BLaER1 treated with 17β-estradiol and CSF1 and Interleukin-3, amounts not matched to agents 10 nM and 100 nM (cell line): ENCODE measurements around the gene RGL4.
A peak's percentile ranks its signal among the peaks of the same experiment; 100 is the strongest.
"Not testable (repeated sequence)": the region's sequence is repeated elsewhere in the genome, so short reads cannot be mapped to it uniquely, and the experiment has no call there.

ENCODE experiments used
- H3K27ac ChIP-seq, 11 experiments: shearing (Covaris generic); formaldehyde crosslinking; 2 replicates each; pipeline ENCODE4 v1.8.1; 2022
- H3K27me3 ChIP-seq, 11 experiments: shearing (Covaris generic); formaldehyde crosslinking; 2 replicates each; pipeline ENCODE4 v1.8.1; 2022
- H3K36me3 ChIP-seq, 11 experiments: shearing (Covaris generic); formaldehyde crosslinking; 2 replicates each; pipeline ENCODE4 v1.8.1; 2022
- H3K4me1 ChIP-seq, 10 experiments: shearing (Covaris generic); formaldehyde crosslinking; 2 replicates each; pipeline ENCODE4 v1.8.1; 2022
- H3K4me2 ChIP-seq, 11 experiments: shearing (Covaris generic); formaldehyde crosslinking; 2 replicates each; pipeline ENCODE4 v1.8.1; 2022
- H3K4me3 ChIP-seq, 10 experiments: shearing (Covaris generic); formaldehyde crosslinking; 2 replicates each; pipeline ENCODE4 v1.8.1; 2022
- H3K9ac ChIP-seq, 11 experiments: shearing (Covaris generic); formaldehyde crosslinking; 2 replicates each; pipeline ENCODE4 v1.8.1; 2022
- H3K9me3 ChIP-seq, 11 experiments: shearing (Covaris generic); formaldehyde crosslinking; replicated peaks in 1 of 11; 2 replicates each; pipeline ENCODE4 v1.8.1; 2022
- H4K20me1 ChIP-seq, 11 experiments: shearing (Covaris generic); formaldehyde crosslinking; 2 replicates each; pipeline ENCODE4 v1.8.1; 2022
- Cebpa-rat ChIP-seq, 11 experiments: shearing (Covaris generic); IDR thresholded peaks; 2 replicates each; pipeline ENCODE4 v1.8.1; 2022

RGL4 gene

DNA sequence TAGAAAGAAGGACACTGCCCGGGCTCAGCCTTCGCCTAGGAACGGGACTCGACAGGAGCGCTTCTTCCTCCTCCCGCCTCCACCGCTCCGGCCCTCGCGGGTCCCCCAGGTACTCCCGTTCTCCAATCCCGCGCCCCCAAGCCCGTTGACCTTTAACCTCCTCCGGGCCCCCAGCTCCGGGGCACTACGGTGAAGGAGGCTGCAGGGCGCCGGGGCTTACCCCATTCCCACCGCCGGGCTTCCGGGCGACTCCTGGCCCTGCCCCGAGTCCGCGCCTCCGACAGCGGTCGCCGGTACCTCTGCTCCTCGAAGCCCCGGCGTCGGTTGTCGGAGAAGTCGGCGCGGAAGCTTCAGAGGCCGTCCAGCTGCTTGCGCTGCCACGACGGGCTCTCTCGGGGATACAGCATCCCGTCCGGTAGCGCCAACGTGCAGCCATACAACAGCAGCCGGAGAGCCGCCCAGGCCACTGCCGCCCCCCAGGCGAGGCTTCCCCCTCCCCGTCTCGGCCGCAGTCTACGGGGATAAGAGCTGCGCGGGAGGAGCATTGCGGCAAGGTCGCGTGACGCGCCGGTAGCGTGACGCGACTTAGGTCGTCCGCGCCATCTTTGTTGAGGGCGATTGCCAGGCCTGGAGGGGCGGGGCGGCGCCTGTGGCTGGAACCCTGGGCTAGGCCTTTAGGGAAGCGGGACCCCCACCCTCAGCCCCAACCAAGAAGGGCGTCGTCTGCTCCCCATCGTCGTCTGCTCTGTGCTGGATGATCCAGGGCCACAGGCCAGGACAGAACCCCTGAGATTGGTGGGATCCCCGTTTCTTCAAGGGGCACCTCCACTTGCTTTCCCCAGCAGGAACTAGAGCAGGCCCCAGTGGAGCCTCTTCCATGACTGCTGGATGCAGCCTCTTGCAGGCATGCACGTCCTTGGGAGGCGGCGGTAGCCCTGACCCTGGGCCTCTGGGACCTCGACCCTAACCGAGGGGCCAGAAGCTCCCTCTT, 26.3 kb downstream of the RGL4 start:
- peaks cover 5 to 35% (median 23%) of the 10 kb centered on the region in 11 experiments; a peak in 16 of 22 replicates for H4K20me1 ChIP-seq
- peak overlapping the region; percentile 74 to 90 (median 84) for H3K27ac ChIP-seq
- H3K27me3 ChIP-seq = no peaks in the 10 kb centered on the region
- peak overlapping the region; percentile 73 to 97 (median 90) for H3K4me3 ChIP-seq
- peaks cover 18 to 46% (median 37%) of the 10 kb centered on the region in 10 experiments for H3K4me1 ChIP-seq
- peaks cover 25 to 32% (median 26%) of the 10 kb centered on the region in 11 experiments for H3K36me3 ChIP-seq
- TF ChIP-seq Cebpa-rat (IDR thresholded peaks at IDR 0.05) = no peak
- H3K4me2 ChIP-seq = peak overlapping the region; percentile 72 to 97 (median 93)
- no peaks in the 10 kb centered on the region for H3K9me3 ChIP-seq
- H3K9ac ChIP-seq = peak overlapping the region; percentile 86 to 93 (median 91)

DNA sequence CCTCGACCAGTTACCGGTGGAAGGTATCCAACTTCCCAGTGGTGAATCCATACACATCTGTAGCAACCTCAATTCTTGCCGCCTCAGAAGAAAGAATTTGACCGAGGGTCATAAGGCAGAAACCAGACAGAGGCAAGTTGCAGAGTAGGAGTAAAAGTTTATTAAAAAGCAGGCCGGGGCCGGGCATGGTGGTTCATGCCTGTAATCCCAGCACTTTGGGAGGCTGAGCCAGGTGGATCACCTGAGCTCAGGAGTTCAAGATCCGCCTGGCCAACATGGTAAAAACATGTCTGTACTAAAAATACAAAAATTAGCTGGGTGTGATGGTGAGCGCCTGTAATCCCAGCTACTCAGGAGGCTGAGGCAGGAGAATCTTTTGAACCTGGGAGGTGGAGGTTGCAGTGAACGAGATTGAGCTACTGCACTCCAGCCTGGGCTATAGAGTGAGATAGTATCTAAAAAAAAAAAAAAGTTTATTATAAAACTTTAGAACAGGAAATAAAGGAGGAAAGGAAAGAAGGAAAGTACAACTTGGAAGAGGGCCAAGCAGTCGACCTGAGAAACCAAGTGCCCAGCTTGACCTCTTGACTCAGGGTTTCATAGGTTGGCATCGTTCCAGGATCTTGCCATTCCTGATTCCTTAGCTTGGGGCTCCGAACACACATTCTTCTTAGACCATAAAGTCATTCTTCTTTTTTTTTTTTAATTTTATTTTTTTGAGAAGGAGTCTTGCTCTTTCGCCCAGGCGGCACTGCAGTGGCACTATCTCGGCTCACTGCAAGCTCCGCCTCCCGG, 27.8 kb downstream of the RGL4 start:
- Histone ChIP-seq H3K36me3 (peaks cover 11 to 17% (median 11%) of the 10 kb centered on the region in 11 experiments), H3K9ac (no peak overlapping the region), H3K9me3 (no peaks in the 10 kb centered on the region), H3K27me3 (no peaks in the 10 kb centered on the region), H3K4me3 (no peak overlapping the region), H3K27ac (no peak overlapping the region), H3K4me2 (no peak overlapping the region), H3K4me1 (peaks cover 18 to 42% (median 32%) of the 10 kb centered on the region in 10 experiments), H4K20me1 (peaks cover 5 to 25% (median 15%) of the 10 kb centered on the region in 11 experiments; a peak in 16 of 22 replicates)
- no peak for TF ChIP-seq Cebpa-rat (IDR thresholded peaks at IDR 0.05)

DNA sequence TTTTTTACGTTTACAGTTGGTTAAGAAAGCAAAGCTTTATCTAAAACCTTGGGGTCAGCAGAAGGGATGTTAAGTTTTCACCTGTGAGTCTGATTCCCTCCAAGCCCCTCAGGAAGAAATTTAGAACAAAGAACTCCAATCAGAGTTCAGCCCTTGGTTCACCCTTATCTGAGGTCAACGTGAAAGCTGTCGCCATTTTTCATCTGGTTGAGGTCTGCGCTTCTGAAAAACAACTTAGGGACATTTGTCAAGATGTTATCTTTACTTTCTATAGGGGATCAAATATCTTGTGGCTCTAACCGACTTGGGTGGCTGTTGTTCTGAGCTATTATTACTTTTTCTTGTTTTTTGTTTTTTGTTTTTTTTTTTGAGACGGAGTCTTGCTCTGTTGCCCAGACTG, 30.0 kb downstream of the RGL4 start:
- Histone ChIP-seq H3K4me1 (peaks cover 9 to 21% (median 12%) of the 10 kb centered on the region in 10 experiments), H3K9me3 (no peaks in the 10 kb centered on the region), H4K20me1 (peaks cover 0 to 6% (median 0%) of the 10 kb centered on the region in 11 experiments; a peak in 4 of 22 replicates), H3K27ac (no peak overlapping the region), H3K4me3 (no peak overlapping the region), H3K27me3 (no peaks in the 10 kb centered on the region), H3K4me2 (no peak overlapping the region), H3K9ac (no peak overlapping the region), H3K36me3 (no peaks in the 10 kb centered on the region)
- no peak for TF ChIP-seq Cebpa-rat (IDR thresholded peaks at IDR 0.05)

DNA sequence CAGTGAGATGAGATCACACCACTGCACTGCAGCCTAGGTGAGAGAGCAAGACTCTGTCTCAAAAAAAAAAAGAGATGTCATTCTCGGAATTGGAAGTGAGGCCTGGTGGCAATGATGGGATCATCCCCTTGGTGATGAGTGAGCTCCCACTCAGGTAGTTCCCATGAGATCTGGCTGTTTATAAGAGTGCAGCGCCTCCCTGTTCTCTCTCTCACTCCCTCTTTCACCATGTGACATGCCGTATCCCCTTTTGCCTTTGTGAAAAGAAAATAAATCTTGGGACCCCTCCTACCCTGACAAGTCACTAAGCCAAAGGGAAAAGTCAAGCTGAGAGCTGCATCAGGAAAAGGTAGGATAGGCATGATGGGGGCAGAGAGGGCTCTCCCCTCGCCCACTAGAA, 31.3 kb downstream of the RGL4 start:
- no peak overlapping the region for H3K9ac ChIP-seq
- H3K27me3 ChIP-seq = no peaks in the 10 kb centered on the region
- TF ChIP-seq Cebpa-rat (IDR thresholded peaks at IDR 0.05) = no peak
- H3K9me3 ChIP-seq = no peaks in the 10 kb centered on the region
- no peak overlapping the region for H3K4me3 ChIP-seq
- no peaks in the 10 kb centered on the region for H4K20me1 ChIP-seq
- no peak overlapping the region for H3K27ac ChIP-seq
- no peak overlapping the region for H3K4me2 ChIP-seq
- H3K4me1 ChIP-seq = peaks cover 4 to 14% (median 9%) of the 10 kb centered on the region in 10 experiments; a peak in 17 of 20 replicates
- no peaks in the 10 kb centered on the region for H3K36me3 ChIP-seq

DNA sequence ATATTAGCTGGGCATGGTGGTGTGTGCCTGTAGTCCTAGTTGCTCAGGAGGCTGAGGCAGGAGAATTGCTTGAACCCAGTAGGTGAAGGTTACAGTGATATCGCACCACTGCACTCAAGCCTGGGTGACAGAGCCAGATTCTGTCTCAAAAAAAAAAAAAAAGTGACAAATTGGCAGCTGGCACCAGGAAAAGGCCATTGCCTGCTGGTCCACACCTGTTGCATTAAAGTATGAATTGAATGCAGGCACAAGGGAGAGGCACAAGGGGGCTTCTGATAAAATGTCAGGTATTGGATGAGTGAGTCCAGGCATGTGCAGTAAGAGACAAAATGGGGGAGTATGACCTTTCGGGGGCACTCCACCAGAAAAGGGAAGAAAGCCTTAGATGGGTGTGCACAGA, 31.9 kb downstream of the RGL4 start:
- Histone ChIP-seq H3K27me3 (no peaks in the 10 kb centered on the region), H3K9me3 (no peaks in the 10 kb centered on the region), H3K27ac (no peak overlapping the region), H3K4me2 (no peak overlapping the region), H3K36me3 (no peaks in the 10 kb centered on the region), H3K4me1 (peaks cover 0 to 15% (median 4%) of the 10 kb centered on the region in 10 experiments; a peak in 11 of 20 replicates), H3K4me3 (no peak overlapping the region), H4K20me1 (no peaks in the 10 kb centered on the region), H3K9ac (no peak overlapping the region)
- no peak for TF ChIP-seq Cebpa-rat (IDR thresholded peaks at IDR 0.05)

DNA sequence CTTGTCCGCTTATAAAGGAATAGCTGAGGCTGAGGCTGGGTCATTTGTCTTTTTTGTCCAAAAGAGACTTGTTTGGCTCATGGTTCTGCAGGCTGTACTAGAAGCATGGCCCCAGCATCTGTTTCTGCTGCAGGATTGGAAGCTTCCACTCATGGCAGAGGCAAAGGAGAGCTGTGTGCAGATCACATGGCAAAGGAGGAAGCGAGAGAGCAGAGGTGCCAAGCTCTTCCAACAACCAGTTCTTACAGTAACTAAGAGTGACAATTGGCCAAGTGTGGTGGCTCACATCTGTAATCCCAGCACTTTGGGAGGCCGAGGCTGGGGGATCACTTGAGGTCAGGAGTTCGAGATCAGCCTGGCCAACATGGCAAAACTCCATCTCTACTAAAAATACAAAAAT, 37.3 kb downstream of the RGL4 start:
- peak overlapping the region in 2 of 11 experiments; percentile 41 to 65; a peak in 4 of 22 replicates for H3K4me2 ChIP-seq
- H3K4me3 ChIP-seq, H3K9me3 ChIP-seq, H3K27me3 ChIP-seq, H3K9ac ChIP-seq, H4K20me1 ChIP-seq, H3K36me3 ChIP-seq, H3K27ac ChIP-seq: not testable (repeated sequence)
- peaks cover 0 to 27% (median 0%) of the 10 kb centered on the region in 10 experiments; a peak in 7 of 20 replicates for H3K4me1 ChIP-seq

DNA sequence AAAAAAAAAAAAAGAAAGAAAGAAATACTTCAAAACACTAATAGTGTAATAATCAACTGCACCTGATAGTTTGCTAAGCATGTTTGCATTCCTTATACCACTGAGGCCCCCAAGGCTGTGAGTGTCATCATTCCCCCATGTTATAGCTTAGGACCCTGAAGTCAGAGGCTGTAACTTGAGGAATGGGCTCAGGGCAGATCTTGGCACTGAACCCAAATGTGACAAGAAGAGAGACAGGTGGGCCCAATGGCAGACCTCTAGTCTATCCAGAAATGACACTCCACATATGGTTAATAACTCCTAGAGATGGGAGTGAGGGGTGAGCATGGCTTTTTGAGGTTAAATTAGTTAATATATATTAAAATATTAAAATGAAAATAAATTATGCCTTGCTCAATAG, 46.9 kb downstream of the RGL4 start:
- Histone ChIP-seq H3K9me3 (no peaks in the 10 kb centered on the region; a peak in 1 of 22 replicates), H3K4me3 (no peak overlapping the region), H3K27ac (no peak overlapping the region), H3K4me1 (peaks cover 5 to 20% (median 13%) of the 10 kb centered on the region in 10 experiments; a peak in 17 of 20 replicates), H3K4me2 (no peak overlapping the region), H3K36me3 (peaks cover 13 to 24% (median 20%) of the 10 kb centered on the region in 11 experiments), H4K20me1 (peaks cover 0 to 20% (median 7%) of the 10 kb centered on the region in 11 experiments; a peak in 9 of 22 replicates), H3K27me3 (no peaks in the 10 kb centered on the region), H3K9ac (no peak overlapping the region)
- no peak for TF ChIP-seq Cebpa-rat (IDR thresholded peaks at IDR 0.05)

DNA sequence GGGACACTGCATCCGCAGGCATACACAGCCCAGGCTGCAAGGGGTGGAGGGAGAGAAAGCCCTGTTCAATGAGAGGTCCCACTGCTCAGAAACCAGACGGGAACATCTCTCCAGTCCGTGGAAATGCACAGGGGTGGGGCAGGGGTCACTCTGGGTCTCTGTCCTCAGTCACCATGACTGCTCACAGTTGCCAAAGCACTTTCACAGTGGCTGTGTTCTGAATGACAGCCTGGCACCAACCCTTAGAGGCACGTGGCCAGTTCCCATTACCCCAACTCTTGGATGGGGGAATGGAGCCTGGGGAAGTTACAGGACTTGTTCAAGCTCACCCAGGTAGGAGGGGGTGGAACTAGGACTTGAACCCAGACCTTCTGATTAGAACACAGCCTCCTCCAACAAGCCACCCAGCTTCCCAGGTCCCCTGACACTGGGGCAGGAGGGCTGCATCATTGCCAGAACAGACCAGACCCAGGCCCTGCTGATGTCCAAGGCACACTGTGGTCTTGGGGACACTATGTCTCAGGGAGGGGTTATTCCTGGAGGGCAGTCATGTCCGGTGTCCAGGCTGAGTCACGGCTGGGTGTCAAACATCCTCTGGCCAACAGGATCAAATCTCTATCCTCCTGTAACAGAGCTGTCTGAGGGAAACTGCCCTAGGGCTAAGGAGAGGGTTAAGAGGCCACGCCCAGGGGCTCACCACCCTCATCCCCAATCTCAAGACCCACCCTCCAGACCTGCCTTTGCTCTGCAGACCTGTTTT, 51.9 kb downstream of the RGL4 start:
- H3K4me2 ChIP-seq = no peak overlapping the region
- no peak for TF ChIP-seq Cebpa-rat (IDR thresholded peaks at IDR 0.05)
- H3K4me1 ChIP-seq = peaks cover 14 to 22% (median 19%) of the 10 kb centered on the region in 10 experiments
- H3K27me3 ChIP-seq = no peaks in the 10 kb centered on the region
- no peak overlapping the region for H3K4me3 ChIP-seq
- peaks cover 39 to 70% (median 56%) of the 10 kb centered on the region in 11 experiments for H3K36me3 ChIP-seq
- no peak overlapping the region for H3K9ac ChIP-seq
- H4K20me1 ChIP-seq = peaks cover 0 to 51% (median 24%) of the 10 kb centered on the region in 11 experiments; a peak in 12 of 22 replicates
- peaks cover 5 to 16% (median 11%) of the 10 kb centered on the region in 11 experiments; a peak in 15 of 22 replicates for H3K9me3 ChIP-seq
- H3K27ac ChIP-seq = no peak overlapping the region
